Panc1 (cell line): ENCODE data around the gene CCDC9B. TPM values are rescaled to one million over a fixed set of nuclear protein-coding genes. Genes with fewer than 3 reads are reported as not detected.

ENCODE experiments used
- ATAC-seq: fragments of 200-7000 bp; cut with Tn5 transposase; 2 replicates; pipeline ENCODE4 v1.9.1; 2020; ENCODE audit warnings: mild to moderate bottlenecking, moderate library complexity
- BruUV-seq: library from RNA; stranded (reverse); fragments of 400-500 nt; replicated peaks from 2 replicates; lab custom pipeline; 2021; lab: Mats Ljungman, UMichigan
- CTCF ChIA-PET: fragments of 300-600 bp; sonication (Branson Sonifier 250); formaldehyde crosslinking; loops from one replicate; lab custom pipeline; 2022; ENCODE audit warnings: antibody characterized with exemption; lab: Charles Lee
- POLR2A ChIA-PET: fragments of 300-600 bp; sonication (Branson Sonifier 250); formaldehyde crosslinking; loops from one replicate; lab custom pipeline; 2022; ENCODE audit warnings: antibody characterized with exemption; lab: Charles Lee
- DNase-seq: peaks from one replicate; pipeline ENCODE4 v3.0.0-alpha.2; 2010; ENCODE audit warnings: low read depth, low spot score
- H3K27ac ChIP-seq: 2 replicates; pipeline ENCODE4 v1.5.1; 2011; ENCODE audit warnings: mild to moderate bottlenecking, low read length, inconsistent platforms
- H3K27me3 ChIP-seq: fragments of 200-500 bp; sonication (Bioruptor generic); 2 replicates; pipeline ENCODE4 v1.6.0; 2014; ENCODE audit warnings: low read length, inconsistent platforms; ENCODE audit not compliant: control insufficient read depth, insufficient read depth
- H3K36me3 ChIP-seq: fragments of 200-500 bp; sonication (Bioruptor generic); 2 replicates; pipeline ENCODE4 v1.5.1; 2014; ENCODE audit warnings: inconsistent platforms, mild to moderate bottlenecking, low read length, moderate library complexity; ENCODE audit not compliant: control insufficient read depth, insufficient read depth
- H3K4me1 ChIP-seq: 2 replicates; pipeline ENCODE4 v1.5.1; 2011; ENCODE audit warnings: inconsistent platforms, mild to moderate bottlenecking, low read length, moderate library complexity; ENCODE audit not compliant: control insufficient read depth, insufficient read depth
- H3K4me3 ChIP-seq, 2 experiments: 2 replicates each; pipeline ENCODE4 v1.5.1; 2011 to 2012; ENCODE audit warnings: low read depth in 2 of 2, low read length in 2 of 2, mild to moderate bottlenecking in 2 of 2, inconsistent platforms in 1 of 2, moderate library complexity in 1 of 2
- H3K9me3 ChIP-seq: fragments of 200-500 bp; sonication (Bioruptor generic); 2 replicates; pipeline ENCODE4 v1.5.1; 2014; ENCODE audit warnings: low read depth, mild to moderate bottlenecking, inconsistent platforms, low read length, moderate library complexity; ENCODE audit not compliant: control insufficient read depth, insufficient read depth
- CTCF ChIP-seq: fragments of 450-650 bp; IDR thresholded peaks from 2 replicates; pipeline ENCODE4 v1.5.1; 2017; ENCODE audit warnings: mild to moderate bottlenecking
- POLR2AphosphoS5 ChIP-seq: IDR thresholded peaks from 2 replicates; pipeline ENCODE4 v1.6.1; 2012; ENCODE audit warnings: mild to moderate bottlenecking, low read depth, low read length, moderate library complexity
- REST ChIP-seq, 2 experiments: IDR thresholded peaks; 2 replicates each; pipeline ENCODE4 v1.6.1; 2011 to 2012; ENCODE audit warnings: low read depth in 2 of 2, control low read depth in 1 of 2, low read length in 1 of 2, mild to moderate bottlenecking in 1 of 2, moderate library complexity in 1 of 2; ENCODE audit not compliant: insufficient read depth in 1 of 2
- SIN3A ChIP-seq: IDR thresholded peaks from 2 replicates; pipeline ENCODE4 v1.6.1; 2012; ENCODE audit warnings: low read depth, mild to moderate bottlenecking, low read length, moderate library complexity, borderline replicate concordance; ENCODE audit not compliant: insufficient read depth
- TCF7L2 ChIP-seq: IDR thresholded peaks from 2 replicates; pipeline ENCODE4 v1.6.1; 2011; ENCODE audit warnings: mild to moderate bottlenecking, low read depth, low read length, inconsistent platforms
- in situ Hi-C: cut with HindIII; loops from 2 replicates; pipeline ENCODE4 v1.10.0; 2016; ENCODE audit warnings: low sequenced_read_pairs, low pct_unique_long_range_greater_than_20kb
- intact Hi-C: fragments of 100-400 bp; cut with micrococcal nuclease; formaldehyde crosslinking; loops from one replicate; pipeline ENCODE4 v1.10.0; 2022; ENCODE audit not compliant: unreplicated experiment
- total RNA-seq: library from RNA; stranded (reverse); gene quantifications from one replicate; pipeline ENCODE4 v1.2.1, GENCODE V29; 2021; ENCODE audit not compliant: unreplicated experiment

The CCDC9B gene
- total RNA-seq, 1 experiment from 2014 or later = 55.9 TPM

- POLR2A ChIA-PET = no interaction called here
- ATAC-seq (no peak), DNase-seq (no peak)
- H3K9me3 ChIP-seq = no peaks in the 10 kb centered on the region
- H3K36me3 ChIP-seq = 0 out of 2 replicates have a peak, but pooled peaks cover 3% of the 10 kb centered on the region
- no TSS peak for BruUV-seq
- intact Hi-C loops (no loop called here), in situ Hi-C loops (no loop called here)
- H3K27ac ChIP-seq = no peak overlapping the region
- H3K4me3 ChIP-seq = no peak overlapping the region
- CTCF ChIA-PET = no interaction called here
- peaks cover 11% of the 10 kb centered on the region; the same call in 1 of the 2 replicates for H3K4me1 ChIP-seq
- no peaks in the 10 kb centered on the region for H3K27me3 ChIP-seq
- TF ChIP-seq CTCF (no peak), REST (IDR thresholded peaks at IDR 0.05; ENCODE audit: insufficient read depth in 1 of 2, low read depth in 2 of 2, low read length in 1 of 2) (no peak), TCF7L2 (no peak), POLR2AphosphoS5 (no peak), SIN3A (no peak)
These were observed 38.6 kb upstream of the CCDC9B start for GRCh38 chr15:40379374-40379773.

- in situ Hi-C loops = no loop called here
- no TSS peak for BruUV-seq
- CTCF ChIA-PET = interaction anchor here (0.6 kb wide), 1 partner anchor 330 kb away, joined by 5 read pairs; no protein-coding TSS in a partner anchor
These were observed 36.9 kb upstream of the CCDC9B start for GRCh38 chr15:40377606-40378005.

More at GRCh38 chr15:40377606-40378005, 36.9 kb upstream of the CCDC9B start:
- TF ChIP-seq TCF7L2 (no peak), REST (IDR thresholded peaks at IDR 0.05; ENCODE audit: insufficient read depth in 1 of 2, low read depth in 2 of 2, low read length in 1 of 2) (no peak), SIN3A (no peak), CTCF (no peak), POLR2AphosphoS5 (no peak)
- H3K4me1 ChIP-seq = peaks cover 8% of the 10 kb centered on the region; the same call in 1 of the 2 replicates
- no peaks in the 10 kb centered on the region for H3K36me3 ChIP-seq
- H3K4me3 ChIP-seq = no peak overlapping the region
- no peak overlapping the region for H3K27ac ChIP-seq
- no peaks in the 10 kb centered on the region for H3K27me3 ChIP-seq
- H3K9me3 ChIP-seq = no peaks in the 10 kb centered on the region
- no peak for ATAC-seq
- intact Hi-C loops = no loop called here
- POLR2A ChIA-PET = interaction anchor here (0.6 kb wide), 1 partner anchor 288 kb away, joined by 20 read pairs; no protein-coding TSS in a partner anchor
- no peak for DNase-seq
